GM18499 (cell line): ENCODE results near the gene SOD2.
"Not testable (repeated sequence)": the region's sequence is repeated elsewhere in the genome, so short reads cannot be mapped to it uniquely, and the experiment has no call there.

Experiments
- ATAC-seq: cut with Tn5 transposase; IDR thresholded peaks from one replicate; pipeline ENCODE4 v1.9.1; 2021; ENCODE audit warnings: moderate number of reproducible peaks; ENCODE audit not compliant: insufficient read depth, unreplicated experiment

SOD2 gene

DNA sequence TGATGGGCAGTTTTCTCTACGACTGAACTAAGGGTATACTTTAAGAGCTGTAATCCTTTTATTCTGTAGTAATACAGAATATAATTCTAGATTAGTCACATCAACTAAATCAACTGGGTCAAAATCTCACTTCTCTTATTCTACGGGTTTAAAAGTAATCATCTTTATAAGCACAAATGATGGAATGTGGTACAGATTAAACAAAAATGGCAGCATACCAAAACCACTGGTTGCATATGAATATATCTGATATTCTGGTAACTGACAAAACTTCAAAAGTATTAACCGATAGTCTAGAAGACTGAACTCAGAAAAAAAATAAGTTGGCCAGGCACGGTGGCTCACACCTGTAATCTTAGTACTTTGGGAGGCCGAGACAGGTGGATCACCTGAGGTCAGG is 7.0 kb downstream of the SOD2 start:
- no peak for ATAC-seq

DNA sequence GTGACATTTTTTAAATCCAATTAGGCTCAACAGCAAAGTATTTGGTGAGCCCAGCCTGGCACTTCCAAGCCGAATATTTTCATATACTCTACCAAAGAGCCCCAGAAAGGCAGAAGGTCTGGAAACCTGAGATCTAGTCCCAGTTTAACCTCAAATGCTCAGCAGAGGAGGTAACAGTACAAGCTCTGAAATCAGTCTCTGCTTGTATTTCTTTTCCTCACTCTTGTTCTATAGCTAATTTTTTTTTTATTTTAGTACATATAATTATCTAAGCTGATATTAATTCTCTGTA is 9.1 kb downstream of the SOD2 start:
- ATAC-seq: no peak

DNA sequence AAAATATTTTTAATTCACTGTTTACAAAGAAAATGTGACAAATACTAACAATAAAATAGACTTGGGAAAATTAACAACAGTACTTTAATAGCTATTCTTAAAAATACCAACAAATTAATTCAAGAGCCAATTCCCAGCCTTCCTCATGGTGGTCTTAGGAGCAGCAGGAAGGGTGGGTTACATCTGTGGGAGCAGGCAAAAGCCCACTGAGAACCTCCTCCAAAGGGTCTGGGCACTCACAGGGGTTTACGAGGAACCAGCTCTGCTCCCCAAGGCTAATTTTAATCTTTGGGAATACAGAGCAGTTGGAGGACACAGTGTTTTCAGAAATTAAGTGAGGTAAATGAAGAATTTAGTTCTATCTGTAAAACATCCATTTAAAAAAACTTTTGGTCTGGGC is 10.2 kb downstream of the SOD2 start:
- no peak for ATAC-seq

DNA sequence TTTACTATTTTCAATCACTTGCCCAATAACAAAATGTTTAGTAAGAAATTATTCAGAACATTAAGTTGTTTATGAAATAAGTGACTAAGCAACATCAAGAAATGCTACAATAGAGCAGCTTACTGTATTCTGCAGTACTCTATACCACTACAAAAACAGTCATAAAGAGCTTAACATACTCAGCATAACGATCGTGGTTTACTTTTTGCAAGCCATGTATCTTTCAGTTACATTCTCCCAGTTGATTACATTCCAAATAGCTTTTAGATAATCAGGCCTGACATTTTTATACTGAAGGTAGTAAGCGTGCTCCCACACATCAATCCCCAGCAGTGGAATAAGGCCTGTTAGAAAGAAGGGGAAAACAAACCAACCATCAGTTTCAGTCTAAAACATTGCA is 10.7 kb downstream of the SOD2 start:
- ATAC-seq: no peak

DNA sequence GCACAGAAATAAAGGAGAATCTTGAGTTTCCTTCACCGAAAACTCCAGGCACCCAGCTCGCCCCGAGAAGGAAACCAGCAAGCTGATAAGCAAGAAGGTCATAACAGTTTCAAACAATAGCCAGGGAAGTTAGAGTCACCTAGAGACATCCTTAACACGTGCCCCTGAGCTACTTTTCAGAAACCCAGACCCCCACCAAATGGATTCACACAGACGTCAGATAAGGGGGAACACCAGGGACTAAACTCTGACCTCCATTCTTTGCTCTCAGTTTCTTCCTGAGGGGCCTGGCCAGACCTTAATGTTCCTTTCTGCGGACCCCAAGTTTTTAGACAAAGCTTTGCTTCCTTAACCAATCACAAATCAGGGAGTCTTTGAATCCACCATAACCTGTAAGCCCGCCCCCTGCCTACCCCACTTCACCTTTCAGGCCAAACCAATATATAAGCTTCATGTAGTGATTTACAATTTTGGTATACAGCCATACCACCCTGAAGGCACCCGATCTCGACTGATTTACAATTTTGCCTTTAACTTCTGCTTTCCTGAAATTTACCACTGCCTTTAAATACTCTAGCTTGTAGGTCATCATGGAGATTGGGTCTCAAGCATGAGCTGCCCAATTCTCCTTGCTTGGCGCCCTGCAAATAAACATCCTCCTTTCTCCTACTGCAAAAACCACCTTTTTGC is 11.7 kb downstream of the SOD2 start:
- no peak for ATAC-seq

DNA sequence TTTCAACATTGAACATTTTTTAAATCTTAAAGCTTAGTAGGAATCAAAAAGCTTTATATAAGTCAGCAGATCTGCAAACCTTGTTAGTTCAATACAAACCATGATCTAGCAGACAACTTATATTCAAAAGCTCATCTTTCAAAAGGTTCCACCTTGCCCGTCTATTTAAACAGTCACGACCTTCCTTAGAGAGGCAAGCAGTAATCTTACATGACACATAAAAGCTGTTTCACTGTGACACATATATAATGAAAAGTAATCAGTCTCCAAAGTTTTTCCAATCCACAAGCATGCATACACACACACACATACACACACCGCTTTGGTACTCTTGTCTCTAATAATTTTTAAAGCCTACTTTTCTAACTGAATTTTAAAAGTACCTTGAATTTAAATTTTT is 12.9 kb downstream of the SOD2 start:
- ATAC-seq: no peak

DNA sequence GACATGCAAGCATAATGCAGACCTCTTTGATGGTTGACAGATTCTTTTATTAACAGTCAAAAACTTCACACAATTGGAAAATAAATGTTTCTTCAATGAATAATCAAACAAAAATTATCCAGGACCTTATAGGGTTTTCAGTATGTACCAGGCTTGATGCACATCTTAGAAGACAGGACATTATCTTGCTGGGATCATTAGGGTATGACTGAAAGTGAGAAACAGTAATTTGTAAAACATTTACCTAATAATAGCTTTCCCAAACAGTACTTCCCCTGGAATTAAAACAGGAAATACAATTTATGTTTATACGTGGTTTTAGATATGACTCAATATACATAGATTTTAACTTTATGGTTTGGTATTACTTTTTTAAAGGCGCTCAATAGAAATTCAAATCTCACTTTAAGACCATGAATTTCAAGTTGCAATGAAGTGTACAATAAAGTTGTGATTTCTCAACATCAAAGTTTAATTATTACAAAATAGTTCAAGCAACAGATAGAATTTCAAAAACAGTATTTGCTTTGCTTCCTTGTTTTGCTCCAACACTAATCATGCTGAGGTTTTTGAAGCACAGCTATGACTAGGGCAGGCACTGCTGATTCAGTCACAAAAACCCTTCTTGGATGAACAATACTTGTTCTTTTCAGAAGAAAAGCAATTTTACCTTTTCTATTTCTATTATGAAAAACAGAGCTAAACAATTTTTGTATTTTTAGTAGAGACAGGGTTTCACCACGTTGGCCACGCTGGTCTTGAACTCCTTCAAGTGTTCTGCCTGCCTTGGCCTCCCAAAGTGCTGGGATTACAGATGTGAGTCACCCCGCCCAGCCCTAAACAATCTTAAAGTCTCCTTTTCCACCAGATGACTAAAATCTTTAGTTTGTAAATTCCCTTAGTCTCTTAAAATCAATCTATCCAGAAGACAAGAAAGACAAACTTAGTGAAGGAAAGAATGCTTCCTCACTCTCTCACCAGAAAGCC is 13.7 kb downstream of the SOD2 start:
- ATAC-seq: no peak

DNA sequence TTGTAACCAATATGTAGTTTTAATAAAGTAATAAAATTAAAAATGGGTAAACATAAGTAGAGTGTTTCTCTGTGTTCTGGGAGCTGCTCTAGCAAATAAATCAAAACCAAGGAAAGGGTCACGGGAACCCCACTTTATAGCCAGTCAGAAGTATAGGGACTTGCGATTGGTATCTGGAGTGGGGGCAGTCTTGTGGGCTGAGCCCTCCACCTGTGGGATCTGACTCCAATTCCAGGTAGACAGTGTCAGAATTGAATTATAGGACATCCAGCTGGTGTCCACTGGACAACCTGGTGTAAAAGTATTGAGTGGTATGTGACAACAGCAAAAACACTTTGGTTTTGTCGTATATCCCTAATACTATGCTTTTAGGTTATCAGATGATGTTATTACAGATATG is 14.5 kb downstream of the SOD2 start:
- ATAC-seq: no peak

DNA sequence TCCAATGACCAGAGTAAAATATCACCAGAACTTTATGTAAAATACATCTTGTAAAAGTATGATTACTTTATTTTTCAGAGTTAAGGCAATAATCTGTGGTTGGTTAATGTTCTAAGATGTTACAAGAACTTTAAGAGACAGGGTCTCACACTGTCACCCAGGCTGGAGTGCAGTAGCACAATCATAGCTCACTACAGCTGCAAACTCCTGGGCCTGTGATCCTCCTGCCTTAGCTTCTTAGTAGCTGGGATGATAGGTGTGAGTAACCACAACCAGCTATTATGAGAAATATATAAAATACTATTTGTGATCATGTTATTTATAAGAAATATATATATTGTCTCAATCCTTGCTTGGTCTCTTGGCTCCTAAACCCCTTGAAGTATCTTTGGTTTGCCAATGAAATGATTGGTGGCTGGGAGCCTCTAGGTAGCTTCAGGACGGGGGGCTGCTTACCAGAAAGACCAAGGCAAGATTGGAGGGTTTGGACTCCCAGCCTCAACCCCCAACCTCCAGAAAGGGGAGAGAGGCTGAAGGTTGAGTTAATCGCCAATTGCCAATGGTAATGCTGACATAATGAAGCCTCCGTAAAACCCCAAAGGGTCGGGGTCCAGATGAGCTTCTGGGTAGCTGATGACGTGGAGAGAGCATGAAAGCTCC is 15.4 kb downstream of the SOD2 start:
- ATAC-seq: no peak

DNA sequence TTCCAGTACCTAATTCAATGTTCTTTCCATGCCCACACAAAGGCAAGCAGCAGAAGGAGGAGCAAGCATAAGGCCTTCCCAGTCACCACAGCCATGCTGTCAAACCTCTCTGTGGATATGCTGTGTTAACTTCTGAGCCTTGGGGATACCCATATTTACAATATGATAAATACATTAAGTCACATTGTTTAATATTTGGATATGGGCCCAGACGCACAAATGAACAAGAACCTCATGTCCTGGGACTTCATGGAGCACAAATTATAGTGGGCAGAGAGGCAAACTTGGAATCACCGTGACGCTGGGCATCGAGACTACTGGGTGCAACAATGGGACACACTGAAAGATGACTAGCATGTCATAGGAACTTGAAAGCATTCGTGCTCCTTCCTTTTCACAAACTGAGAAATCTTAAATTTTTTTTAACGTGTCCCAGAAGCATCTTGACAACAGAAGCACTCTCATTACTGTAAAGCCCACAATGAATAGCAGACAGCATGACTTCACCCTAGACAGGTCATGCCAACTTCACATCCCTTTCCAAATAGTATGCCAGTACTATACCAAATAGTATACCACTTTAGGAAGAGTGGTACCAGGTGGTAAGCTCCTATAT is 16.0 kb downstream of the SOD2 start:
- ATAC-seq: no peak

DNA sequence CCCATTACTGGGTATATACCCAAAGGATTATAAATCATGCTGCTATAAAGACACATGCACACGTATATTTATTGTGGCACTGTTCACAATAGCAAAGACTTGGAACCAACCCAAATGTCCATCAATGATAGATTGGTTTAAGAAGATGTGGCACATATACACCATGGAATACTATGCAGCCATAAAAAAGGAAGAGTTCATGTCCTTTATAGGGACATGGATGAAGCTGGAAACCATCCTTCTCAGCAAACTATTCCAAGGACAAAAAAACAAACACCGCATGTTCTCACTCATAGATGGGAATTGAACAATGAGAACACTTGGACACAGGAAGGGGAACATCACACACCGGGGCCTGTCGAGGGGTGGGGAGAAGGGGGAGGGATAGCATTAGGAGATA is 16.8 kb downstream of the SOD2 start:
- ATAC-seq: not testable (repeated sequence)

DNA sequence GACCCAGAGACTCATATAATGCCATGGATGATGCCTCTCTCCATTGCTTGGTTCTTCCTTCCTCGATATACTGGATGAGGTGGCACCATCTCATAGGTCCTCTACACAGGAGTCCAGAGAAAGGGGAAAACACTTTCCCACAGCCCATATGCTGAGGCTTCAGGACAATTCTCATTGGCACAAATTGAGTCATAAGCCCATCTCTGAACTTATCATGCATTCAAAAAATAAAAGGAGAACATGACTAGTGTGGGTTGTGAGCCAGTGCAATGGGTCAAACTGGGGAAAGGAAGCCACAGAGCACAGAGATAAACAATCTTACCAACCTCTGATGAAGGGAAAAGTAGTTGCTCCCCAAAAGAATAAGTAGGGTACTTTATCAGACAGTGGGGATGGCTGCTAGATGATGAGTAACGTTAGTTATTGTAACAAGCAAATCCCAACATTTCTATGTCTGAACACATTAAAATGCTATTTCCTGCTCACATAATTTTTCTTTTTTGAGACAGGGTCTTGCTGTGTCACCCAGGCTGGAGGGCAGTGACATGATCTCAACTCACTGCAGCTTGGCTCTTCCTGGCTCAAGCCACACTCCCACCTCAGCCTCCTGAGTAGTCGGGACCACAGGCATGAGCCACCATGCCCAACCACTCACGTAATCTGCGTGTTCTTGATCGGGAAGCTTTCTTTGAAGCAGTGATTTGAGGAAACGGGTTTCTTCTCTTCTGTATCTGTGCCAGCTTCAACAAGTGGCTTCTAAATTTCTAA is 27.0 kb downstream of the SOD2 start:
- no peak for ATAC-seq

DNA sequence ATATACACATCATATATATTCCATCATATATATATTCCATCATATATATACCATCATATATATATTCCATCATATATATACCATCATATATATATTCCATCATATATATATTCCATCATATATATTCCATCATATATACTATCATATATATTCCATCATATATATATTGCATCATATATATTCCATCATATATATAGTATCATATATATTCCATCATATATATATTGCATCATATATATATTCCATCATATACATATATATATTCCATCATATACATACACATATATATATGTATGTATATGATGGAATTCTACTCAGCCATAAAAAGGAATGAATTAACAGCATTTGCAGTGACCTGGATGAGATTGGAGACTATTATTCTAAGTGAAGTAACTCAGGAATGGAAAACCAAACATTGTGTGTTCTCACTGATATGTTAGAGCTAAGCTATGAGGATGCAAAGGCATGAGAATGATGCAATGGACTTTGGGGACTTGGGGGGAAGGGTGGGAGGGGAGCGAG is 29.6 kb downstream of the SOD2 start:
- not testable (repeated sequence) for ATAC-seq

DNA sequence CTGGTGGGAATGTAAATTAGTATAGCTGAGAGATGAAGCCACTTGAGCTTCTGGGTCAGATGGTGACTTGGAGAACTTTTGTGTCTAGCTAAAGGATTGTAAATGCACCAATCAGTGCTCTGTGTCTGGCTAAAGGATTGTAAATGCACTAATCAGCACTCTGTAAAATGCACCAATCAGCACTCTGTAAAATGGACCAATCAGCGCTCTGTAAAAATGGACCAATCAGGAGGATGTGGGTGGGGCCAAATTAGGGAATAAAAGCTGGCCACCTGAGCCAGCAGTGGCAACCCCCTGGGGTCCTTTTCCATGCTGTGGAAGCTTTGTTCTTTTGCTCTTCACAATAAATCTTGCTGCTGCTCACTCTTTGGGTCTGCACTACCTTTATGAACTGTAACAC is 31.1 kb downstream of the SOD2 start:
- not testable (repeated sequence) for ATAC-seq

DNA sequence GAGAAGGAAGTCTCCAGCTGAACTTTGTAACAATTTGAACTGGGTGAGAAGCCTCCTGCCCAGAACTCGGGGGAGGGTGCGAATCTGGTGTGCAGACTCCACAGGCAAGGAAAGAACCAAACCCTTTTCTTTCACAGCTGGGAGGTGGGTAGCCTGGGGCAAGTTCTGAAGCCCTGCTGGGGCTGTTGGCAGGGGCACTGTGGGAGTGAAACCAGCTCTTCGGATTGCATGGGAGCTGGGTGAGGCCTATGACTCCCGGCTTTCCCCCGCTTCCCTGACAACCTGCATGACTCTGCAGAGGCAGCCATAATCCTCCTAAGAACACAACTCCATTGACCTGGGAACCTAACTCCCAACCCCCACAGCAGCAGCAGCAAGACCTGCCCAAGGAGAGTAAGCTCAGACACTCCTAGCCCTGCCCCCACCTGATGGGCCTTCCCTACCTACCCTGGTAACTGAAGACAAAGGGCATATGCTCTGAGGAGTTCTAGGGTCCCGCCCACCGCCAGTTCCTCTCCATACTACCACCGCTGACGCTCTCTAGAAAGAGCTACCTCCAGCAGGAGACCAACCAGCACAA is 37.5 kb downstream of the SOD2 start:
- no peak for ATAC-seq

DNA sequence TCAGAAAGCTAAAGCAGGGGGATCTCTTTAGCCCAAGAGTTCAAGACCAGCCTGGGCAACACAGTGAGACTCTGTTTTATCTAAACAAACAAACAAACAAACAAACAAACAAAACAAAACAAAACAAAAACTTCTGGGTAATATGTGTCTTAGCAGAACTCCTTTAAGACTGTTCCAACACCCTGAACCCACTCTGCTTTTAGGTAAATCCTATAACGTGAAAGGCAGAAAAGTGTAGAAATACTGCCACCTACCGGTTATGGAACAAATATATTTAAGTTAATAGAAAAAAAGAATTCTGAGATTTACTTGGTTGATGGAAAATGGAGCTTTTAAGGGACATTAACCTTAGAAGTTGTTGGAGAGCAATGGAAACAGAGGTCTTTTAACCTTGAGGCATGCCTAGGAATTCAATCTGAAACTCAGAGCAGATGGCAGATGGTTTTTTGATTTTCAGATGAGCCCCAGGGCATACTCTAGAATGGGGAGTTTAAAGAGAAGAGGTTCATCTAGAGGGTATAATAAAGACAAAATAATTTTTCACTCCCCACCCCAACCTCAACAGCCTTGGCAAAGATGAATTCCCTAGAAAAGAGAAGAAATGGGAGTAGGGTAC is 38.5 kb downstream of the SOD2 start:
- ATAC-seq: no peak

DNA sequence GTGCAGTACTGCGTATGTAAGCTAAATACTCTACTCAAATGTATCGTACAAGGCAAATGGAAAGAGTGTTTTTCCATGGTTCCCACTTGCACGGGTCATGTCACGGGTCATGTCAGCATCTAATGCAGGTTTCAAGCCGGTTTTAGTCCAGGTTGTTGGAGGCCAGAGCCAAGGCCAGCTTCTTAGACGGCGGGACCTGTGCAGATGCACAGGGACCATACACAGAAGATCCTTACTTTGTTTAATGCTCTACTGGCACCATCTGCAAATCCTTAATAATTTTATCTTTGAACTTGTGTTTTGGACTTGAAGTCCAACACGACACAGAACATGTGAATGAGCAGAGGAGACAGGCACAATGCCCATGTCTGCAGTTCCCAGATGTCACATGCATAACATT is 42.7 kb downstream of the SOD2 start:
- no peak for ATAC-seq

DNA sequence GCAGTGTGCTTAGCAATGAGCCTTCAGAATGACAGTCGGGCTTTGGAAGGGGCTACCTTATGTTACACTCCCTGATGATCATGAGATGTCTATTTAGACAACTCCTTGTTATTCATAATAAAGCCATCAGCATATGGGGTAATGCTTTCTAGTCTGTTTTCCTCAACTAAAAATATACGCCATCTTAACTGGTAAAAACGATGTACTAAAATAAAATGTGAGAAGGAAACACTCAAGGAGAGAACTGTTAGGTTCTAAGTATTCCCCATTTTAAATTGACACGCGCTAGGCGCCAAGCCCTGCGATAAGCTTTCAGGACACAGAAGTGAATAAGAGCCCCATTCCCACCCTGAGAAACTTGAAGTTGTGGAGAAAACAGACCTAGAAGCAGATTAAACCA is 43.6 kb downstream of the SOD2 start:
- ATAC-seq: no peak

DNA sequence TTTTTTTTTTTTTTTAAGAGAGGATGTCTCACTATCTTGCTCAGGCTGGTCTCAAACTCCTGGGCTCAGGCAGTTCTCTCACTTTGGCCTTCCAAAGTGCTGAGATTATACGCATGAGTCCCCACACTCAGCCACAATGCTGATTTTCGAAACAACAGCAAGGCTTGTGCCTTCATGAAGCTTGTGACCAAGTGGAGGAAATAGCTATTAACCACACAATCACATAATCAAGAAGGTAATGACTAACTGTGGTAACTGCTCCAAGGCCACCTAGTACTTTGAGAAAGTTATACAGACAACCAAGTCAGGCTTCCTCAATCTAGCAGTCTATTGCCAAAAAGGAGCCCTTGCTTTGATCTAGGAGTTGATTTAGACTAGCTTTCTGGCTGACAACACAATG is 46.3 kb downstream of the SOD2 start:
- ATAC-seq: peak; percentile 79
